Activated CD4-positive, alpha-beta memory T cell treated with anti-CD3 and anti-CD28 coated beads for 36 hours (primary cell): Measurements from ENCODE around the gene AASS. TPM values are rescaled to one million over a fixed set of nuclear protein-coding genes. Genes with fewer than 3 reads are reported as not detected.

Experiments used
- CTCF ChIA-PET: fragments of 350-600 bp; sonication (Branson Sonifier 250); formaldehyde crosslinking; loops from one replicate; lab custom pipeline; 2021; ENCODE audit warnings: antibody characterized with exemption, inconsistent platforms; lab: Charles Lee
- POLR2A ChIA-PET: fragments of 350-600 bp; sonication (Branson Sonifier 250); formaldehyde crosslinking; loops from one replicate; lab custom pipeline; 2021; ENCODE audit warnings: antibody characterized with exemption; lab: Charles Lee
- DNase-seq: peaks from one replicate; pipeline ENCODE4 v3.0.0-alpha.2; 2020
- H3K27ac Mint-ChIP-seq: one replicate; pipeline ENCODE4 v1.8.0; 2021; ENCODE audit warnings: mixed read lengths
- H3K27me3 Mint-ChIP-seq: one replicate; pipeline ENCODE4 v1.8.0; 2021; ENCODE audit warnings: mixed read lengths
- H3K36me3 Mint-ChIP-seq: one replicate; pipeline ENCODE4 v1.8.0; 2021; ENCODE audit warnings: mixed read lengths
- H3K4me1 Mint-ChIP-seq: one replicate; pipeline ENCODE4 v1.8.0; 2021; ENCODE audit warnings: low read depth, mixed read lengths
- H3K4me3 Mint-ChIP-seq: one replicate; pipeline ENCODE4 v1.8.0; 2021; ENCODE audit warnings: mild to moderate bottlenecking, mixed read lengths
- H3K9me3 Mint-ChIP-seq: one replicate; pipeline ENCODE4 v1.8.0; 2021; ENCODE audit warnings: mixed read lengths
- intact Hi-C: fragments of 100-400 bp; cut with micrococcal nuclease; formaldehyde crosslinking; loops from one replicate; pipeline ENCODE4 v1.15.1; 2023
- total RNA-seq, 2 experiments: library from RNA; stranded (reverse); gene quantifications; one replicate each; pipeline ENCODE4 v1.2.3, GENCODE V29; 2021

Gene AASS
- total RNA-seq, 2 experiments from 2014 or later, result 2.0 to 2.3 TPM

DNA sequence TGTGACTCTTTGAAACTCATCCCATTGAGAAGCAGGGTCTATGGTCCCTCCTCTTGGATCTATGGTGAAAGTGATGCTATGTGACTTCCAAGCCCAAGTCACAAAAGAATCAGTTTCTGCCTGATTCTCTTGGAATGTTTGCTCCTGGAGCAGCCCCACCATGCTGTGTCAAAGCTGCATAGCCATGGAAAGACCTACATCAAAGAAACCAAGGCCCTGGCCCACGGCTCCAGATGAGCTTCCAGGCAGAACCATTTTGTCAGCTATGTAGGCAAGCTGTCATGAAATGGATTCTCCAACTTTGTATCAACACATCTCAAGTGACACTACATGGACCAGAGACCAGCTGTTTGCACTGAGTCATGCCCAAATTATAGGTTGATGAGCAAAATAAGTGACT is 77.0 kb downstream of the AASS start:
- Mint-ChIP-seq H3K36me3 (no peaks in the 10 kb centered on the region), H3K27me3 (no peaks in the 10 kb centered on the region), H3K9me3 (no peaks in the 10 kb centered on the region), H3K27ac (no peak overlapping the region), H3K4me3 (no peak overlapping the region), H3K4me1 (no peaks in the 10 kb centered on the region)
- ChIA-PET POLR2A (no interaction called here), CTCF (no interaction called here)
- intact Hi-C loops, result no loop called here
- no peak for DNase-seq

GRCh38 chr7:122064971-122065370 is 79.1 kb downstream of the AASS start:
- Mint-ChIP-seq H3K27ac (no peak overlapping the region), H3K27me3 (no peaks in the 10 kb centered on the region), H3K9me3 (no peaks in the 10 kb centered on the region), H3K4me1 (no peaks in the 10 kb centered on the region), H3K36me3 (no peaks in the 10 kb centered on the region), H3K4me3 (no peak overlapping the region)
- ChIA-PET CTCF (no interaction called here), POLR2A (no interaction called here)
- intact Hi-C loops, result no loop called here
- no peak for DNase-seq

DNA sequence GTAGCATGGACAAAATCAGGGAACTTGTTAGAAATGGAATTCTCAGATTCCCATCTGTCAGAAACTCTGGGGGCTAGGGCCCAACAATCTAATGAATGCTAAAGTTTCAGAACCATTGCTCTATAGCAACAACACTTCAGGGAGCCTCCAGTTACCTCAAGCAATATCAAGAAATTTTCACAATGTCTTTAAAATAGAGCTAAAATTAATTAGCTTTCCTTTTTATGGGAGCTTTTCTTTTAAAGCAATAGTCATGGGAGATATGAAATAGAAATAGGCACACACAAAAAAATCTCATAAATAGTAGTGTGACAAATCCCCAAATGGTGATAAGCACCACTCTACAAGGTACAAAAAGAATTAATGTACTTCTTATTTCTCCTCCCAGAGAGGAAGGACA is 80.9 kb downstream of the AASS start:
- POLR2A ChIA-PET, result no interaction called here
- Mint-ChIP-seq H3K36me3 (no peaks in the 10 kb centered on the region), H3K27ac (no peak overlapping the region), H3K9me3 (no peaks in the 10 kb centered on the region), H3K4me1 (no peaks in the 10 kb centered on the region), H3K27me3 (no peaks in the 10 kb centered on the region), H3K4me3 (no peak overlapping the region)
- intact Hi-C loops, result no loop called here
- DNase-seq, result no peak
- CTCF ChIA-PET, result no interaction called here

- Mint-ChIP-seq H3K36me3 (no peaks in the 10 kb centered on the region), H3K4me3 (no peak overlapping the region), H3K27ac (no peak overlapping the region), H3K4me1 (no peaks in the 10 kb centered on the region), H3K27me3 (no peaks in the 10 kb centered on the region), H3K9me3 (no peaks in the 10 kb centered on the region)
- ChIA-PET POLR2A (no interaction called here), CTCF (no interaction called here)
- intact Hi-C loops, result no loop called here
- DNase-seq, result no peak
These were observed 84.5 kb downstream of the AASS start for GRCh38 chr7:122059542-122059941.

DNA sequence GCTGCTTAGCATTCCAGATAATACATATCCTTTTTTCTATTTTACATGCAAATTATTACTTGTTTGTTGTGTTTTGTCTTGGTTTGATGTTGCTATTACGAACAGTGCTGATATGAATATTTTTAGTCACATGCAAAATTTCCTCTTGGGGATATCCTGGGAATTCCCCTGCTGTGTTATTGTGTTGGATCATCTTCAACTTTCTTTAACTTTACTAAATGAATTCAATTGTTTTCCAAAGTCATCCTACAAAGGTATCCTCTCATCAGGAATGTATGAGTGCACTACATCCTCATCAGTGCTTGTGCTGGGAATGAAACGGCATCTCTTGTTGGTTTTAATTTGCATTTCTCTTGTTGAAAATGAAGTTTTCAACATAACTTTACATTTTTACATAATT is 87.1 kb downstream of the AASS start:
- no peaks in the 10 kb centered on the region for H3K9me3 Mint-ChIP-seq

DNA sequence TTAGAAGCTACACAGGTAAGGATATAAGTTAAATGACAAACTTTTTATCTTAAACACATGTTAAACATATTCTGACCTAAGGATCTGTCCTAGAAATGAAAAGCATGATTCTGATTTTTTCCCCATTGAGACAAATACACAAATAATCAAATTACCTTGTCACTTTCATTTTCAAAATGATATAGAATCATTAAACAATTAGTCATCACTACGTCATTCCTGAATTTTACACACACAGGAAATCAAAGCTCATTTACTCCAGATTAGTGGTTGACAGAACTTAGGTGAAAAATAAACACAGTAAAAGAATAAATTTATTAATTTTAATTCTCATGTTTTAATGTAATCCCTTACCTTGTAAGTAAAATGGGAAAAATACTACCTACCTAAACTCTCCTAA is 89.0 kb downstream of the AASS start:
- DNase-seq, result no peak
- H3K36me3 Mint-ChIP-seq, result no peaks in the 10 kb centered on the region
- H3K27me3 Mint-ChIP-seq, result no peaks in the 10 kb centered on the region
- CTCF ChIA-PET, result no interaction called here
- POLR2A ChIA-PET, result no interaction called here
- H3K9me3 Mint-ChIP-seq, result no peaks in the 10 kb centered on the region
- no peaks in the 10 kb centered on the region for H3K4me1 Mint-ChIP-seq
- no peak overlapping the region for H3K27ac Mint-ChIP-seq
- no peak overlapping the region for H3K4me3 Mint-ChIP-seq
- intact Hi-C loops, result no loop called here

More for the DNA sequence above, 87.1 kb downstream of the AASS start:
- Mint-ChIP-seq H3K36me3 (no peaks in the 10 kb centered on the region), H3K27me3 (no peaks in the 10 kb centered on the region), H3K4me1 (no peaks in the 10 kb centered on the region), H3K27ac (no peak overlapping the region), H3K4me3 (no peak overlapping the region)
- ChIA-PET CTCF (no interaction called here), POLR2A (no interaction called here)
- DNase-seq, result no peak
- intact Hi-C loops, result no loop called here

- H3K9me3 Mint-ChIP-seq, result no peaks in the 10 kb centered on the region
- H3K27me3 Mint-ChIP-seq, result no peaks in the 10 kb centered on the region
- H3K27ac Mint-ChIP-seq, result no peak overlapping the region
- ChIA-PET POLR2A (no interaction called here), CTCF (no interaction called here)
- intact Hi-C loops, result no loop called here
- H3K36me3 Mint-ChIP-seq, result no peaks in the 10 kb centered on the region
- no peaks in the 10 kb centered on the region for H3K4me1 Mint-ChIP-seq
- DNase-seq, result no peak
- H3K4me3 Mint-ChIP-seq, result no peak overlapping the region
These were observed 89.7 kb downstream of the AASS start for GRCh38 chr7:122054393-122054792.

GRCh38 chr7:122046402-122046801 is 97.6 kb downstream of the AASS start:
- no peaks in the 10 kb centered on the region for H3K9me3 Mint-ChIP-seq
- H3K36me3 Mint-ChIP-seq, result no peaks in the 10 kb centered on the region
- CTCF ChIA-PET, result no interaction called here
- intact Hi-C loops, result no loop called here
- no peak overlapping the region for H3K4me3 Mint-ChIP-seq
- H3K27me3 Mint-ChIP-seq, result no peaks in the 10 kb centered on the region
- POLR2A ChIA-PET, result no interaction called here
- no peak for DNase-seq
- H3K4me1 Mint-ChIP-seq, result no peaks in the 10 kb centered on the region
- H3K27ac Mint-ChIP-seq, result no peak overlapping the region

- DNase-seq, result no peak
- Mint-ChIP-seq H3K27me3 (no peaks in the 10 kb centered on the region), H3K27ac (no peak overlapping the region), H3K36me3 (no peaks in the 10 kb centered on the region), H3K4me3 (no peak overlapping the region), H3K4me1 (no peaks in the 10 kb centered on the region), H3K9me3 (peaks cover 2% of the 10 kb centered on the region)
- ChIA-PET CTCF (no interaction called here), POLR2A (no interaction called here)
- intact Hi-C loops, result no loop called here
These were observed 103.9 kb downstream of the AASS start for GRCh38 chr7:122040147-122040546.

GRCh38 chr7:122038904-122039303 is 105.1 kb downstream of the AASS start:
- POLR2A ChIA-PET, result no interaction called here

GRCh38 chr7:122038134-122038533 is 105.9 kb downstream of the AASS start:
- Mint-ChIP-seq H3K36me3 (no peaks in the 10 kb centered on the region), H3K27me3 (no peaks in the 10 kb centered on the region), H3K9me3 (peaks cover 2% of the 10 kb centered on the region), H3K4me1 (no peaks in the 10 kb centered on the region), H3K27ac (no peak overlapping the region), H3K4me3 (no peak overlapping the region)
- CTCF ChIA-PET, result no interaction called here
- DNase-seq, result no peak
- POLR2A ChIA-PET, result no interaction called here
- intact Hi-C loops, result no loop called here

More at GRCh38 chr7:122038904-122039303, 105.1 kb downstream of the AASS start:
- no peaks in the 10 kb centered on the region for H3K36me3 Mint-ChIP-seq
- H3K9me3 Mint-ChIP-seq, result peaks cover 2% of the 10 kb centered on the region
- no peak overlapping the region for H3K27ac Mint-ChIP-seq
- no peaks in the 10 kb centered on the region for H3K27me3 Mint-ChIP-seq
- CTCF ChIA-PET, result no interaction called here
- intact Hi-C loops, result no loop called here
- no peak for DNase-seq
- H3K4me3 Mint-ChIP-seq, result no peak overlapping the region
- no peaks in the 10 kb centered on the region for H3K4me1 Mint-ChIP-seq

DNA sequence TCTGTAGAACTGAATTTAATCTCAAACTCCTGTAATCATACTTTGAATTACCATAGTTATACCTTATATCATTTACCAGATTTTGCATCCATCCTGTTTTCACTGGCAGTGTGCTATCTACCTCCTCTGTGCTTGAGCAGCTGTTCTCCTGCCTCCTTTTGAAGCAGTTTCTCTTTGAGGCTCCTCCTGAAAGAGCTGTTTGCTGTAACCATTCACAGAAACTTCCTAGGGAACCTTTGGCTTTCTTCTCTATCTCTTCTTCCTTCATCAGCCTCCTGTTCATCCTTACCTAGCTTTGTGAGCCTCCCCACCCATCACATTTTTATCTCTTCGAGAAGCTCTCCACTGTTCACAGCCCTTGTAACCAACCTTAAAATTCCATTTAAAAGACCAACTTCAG is 108.2 kb downstream of the AASS start:
- CTCF ChIA-PET, result no interaction called here
- no peak overlapping the region for H3K27ac Mint-ChIP-seq
- H3K9me3 Mint-ChIP-seq, result peaks cover 2% of the 10 kb centered on the region
- H3K4me1 Mint-ChIP-seq, result no peaks in the 10 kb centered on the region
- no peak overlapping the region for H3K4me3 Mint-ChIP-seq
- intact Hi-C loops, result no loop called here
- no peak for DNase-seq
- POLR2A ChIA-PET, result no interaction called here
- no peaks in the 10 kb centered on the region for H3K27me3 Mint-ChIP-seq
- no peaks in the 10 kb centered on the region for H3K36me3 Mint-ChIP-seq

GRCh38 chr7:122033641-122034040 is 110.4 kb downstream of the AASS start:
- Mint-ChIP-seq H3K4me3 (no peak overlapping the region), H3K36me3 (no peaks in the 10 kb centered on the region), H3K27ac (no peak overlapping the region), H3K27me3 (no peaks in the 10 kb centered on the region), H3K4me1 (no peaks in the 10 kb centered on the region), H3K9me3 (no peaks in the 10 kb centered on the region)
- no peak for DNase-seq
- POLR2A ChIA-PET, result no interaction called here
- intact Hi-C loops, result no loop called here
- CTCF ChIA-PET, result no interaction called here

- POLR2A ChIA-PET, result no interaction called here
- no peaks in the 10 kb centered on the region for H3K9me3 Mint-ChIP-seq
- no peak overlapping the region for H3K4me3 Mint-ChIP-seq
- H3K4me1 Mint-ChIP-seq, result no peaks in the 10 kb centered on the region
- H3K27me3 Mint-ChIP-seq, result no peaks in the 10 kb centered on the region
- intact Hi-C loops, result no loop called here
- no peak overlapping the region for H3K27ac Mint-ChIP-seq
- no peaks in the 10 kb centered on the region for H3K36me3 Mint-ChIP-seq
- no peak for DNase-seq
- CTCF ChIA-PET, result no interaction called here
These were observed 117.0 kb downstream of the AASS start for GRCh38 chr7:122027058-122027457.
